Neural cell (in vitro differentiated cells): Measurements from ENCODE around the gene SYNGR4. TPM values are rescaled to one million over a fixed set of nuclear protein-coding genes. Genes with fewer than 3 reads are reported as not detected.

Experiments
- H2AFZ ChIP-seq: fragments of 200-600, 300-800 bp; sonication (generic), shearing (Covaris generic); 2 replicates; pipeline ENCODE4 v1.6.0; 2014; ENCODE audit warnings: low read depth, mild to moderate bottlenecking, antibody characterized with exemption, low read length, moderate library complexity
- H3F3A ChIP-seq: fragments of 200-600 bp; shearing (Covaris generic); 2 replicates; pipeline ENCODE4 v1.6.1; 2016; ENCODE audit warnings: mild to moderate bottlenecking, moderate library complexity, mixed read lengths, antibody characterized with exemption, low read length; ENCODE audit not compliant: insufficient read depth, poor library complexity, severe bottlenecking
- H3K27ac ChIP-seq: fragments of 200-600, 300-800 bp; sonication (generic), shearing (Covaris generic); 2 replicates; pipeline ENCODE4 v1.5.1; 2014; ENCODE audit warnings: mild to moderate bottlenecking, low read length, moderate library complexity
- H3K27me3 ChIP-seq: fragments of 300-800, 200-600 bp; sonication (generic), shearing (Covaris generic); 2 replicates; pipeline ENCODE4 v1.6.0; 2014; ENCODE audit warnings: mild to moderate bottlenecking, low read depth, low read length, moderate library complexity; ENCODE audit not compliant: insufficient read depth
- H3K36me3 ChIP-seq: fragments of 300-800, 200-600 bp; sonication (generic), shearing (Covaris generic); 2 replicates; pipeline ENCODE4 v1.5.1; 2014; ENCODE audit warnings: mild to moderate bottlenecking, antibody characterized with exemption, low read length, moderate library complexity; ENCODE audit not compliant: insufficient read depth
- H3K4me2 ChIP-seq: fragments of 300-800, 200-600 bp; sonication (generic), shearing (Covaris generic); 2 replicates; pipeline ENCODE4 v1.6.0; 2014; ENCODE audit warnings: mild to moderate bottlenecking, low read length
- H3K4me3 ChIP-seq: fragments of 300-800, 200-600 bp; sonication (generic), shearing (Covaris generic); 2 replicates; pipeline ENCODE4 v1.5.1; 2014; ENCODE audit warnings: mild to moderate bottlenecking, low read length, moderate library complexity
- H3K79me2 ChIP-seq: fragments of 200-600 bp; shearing (Covaris generic); replicated peaks from 2 replicates; pipeline ENCODE4 v1.6.0; 2014; ENCODE audit warnings: mild to moderate bottlenecking, low read length, moderate library complexity; ENCODE audit not compliant: insufficient read depth
- H3K9ac ChIP-seq: fragments of 300-800, 200-600 bp; sonication (generic), shearing (Covaris generic); 2 replicates; pipeline ENCODE4 v1.6.1; 2016; ENCODE audit warnings: mild to moderate bottlenecking, low read length, mixed read lengths
- H3K9me2 ChIP-seq: fragments of 200-600 bp; shearing (Covaris generic); 2 replicates; pipeline ENCODE4 v1.6.1; 2016; ENCODE audit warnings: mild to moderate bottlenecking, low read length, mixed read lengths; ENCODE audit not compliant: insufficient read depth
- H3K9me3 ChIP-seq: fragments of 200-600, 300-800 bp; sonication (generic), shearing (Covaris generic); 2 replicates; pipeline ENCODE4 v1.6.1; 2016; ENCODE audit warnings: mild to moderate bottlenecking, mixed run types, low read length, moderate library complexity, mixed read lengths
- H4K20me1 ChIP-seq: fragments of 200-600 bp; shearing (Covaris generic); 2 replicates; pipeline ENCODE4 v1.6.1; 2016; ENCODE audit warnings: mild to moderate bottlenecking, mixed run types; ENCODE audit not compliant: insufficient read depth
- EP300 ChIP-seq: fragments of 450-650 bp; conservative IDR thresholded peaks from 2 replicates; pipeline ENCODE4 v1.6.1; 2014; ENCODE audit warnings: antibody characterized with exemption, mild to moderate bottlenecking, moderate library complexity; ENCODE audit not compliant: poor library complexity, severe bottlenecking
- EZH2 ChIP-seq: fragments of 200-600, 300-800 bp; shearing (Covaris generic), sonication (generic); IDR thresholded peaks from 2 replicates; pipeline ENCODE4 v1.6.1; 2014; ENCODE audit warnings: antibody characterized with exemption, low read length, borderline replicate concordance, mild to moderate bottlenecking; ENCODE audit not compliant: insufficient read depth, poor library complexity, severe bottlenecking
- MXI1 ChIP-seq: fragments of 450-650 bp; conservative IDR thresholded peaks from 2 replicates; pipeline ENCODE4 v1.6.1; 2014; ENCODE audit warnings: antibody characterized with exemption, mild to moderate bottlenecking; ENCODE audit not compliant: poor library complexity, severe bottlenecking
- POLR2AphosphoS5 ChIP-seq: IDR thresholded peaks from 2 replicates; pipeline ENCODE4 v1.6.1; 2012
- RAD21 ChIP-seq: fragments of 450-650 bp; conservative IDR thresholded peaks from 2 replicates; pipeline ENCODE4 v1.6.1; 2014; ENCODE audit warnings: antibody characterized with exemption, mild to moderate bottlenecking, moderate library complexity
- SMC3 ChIP-seq: fragments of 450-650 bp; conservative IDR thresholded peaks from 2 replicates; pipeline ENCODE4 v1.6.1; 2014; ENCODE audit warnings: antibody characterized with exemption, mild to moderate bottlenecking, moderate library complexity; ENCODE audit not compliant: poor library complexity
- TAF1 ChIP-seq: IDR thresholded peaks from 2 replicates; pipeline ENCODE4 v1.6.1; 2012; ENCODE audit warnings: low read depth
- polyA plus RNA-seq: library from polyadenylated mRNA; depleted of rRNA; stranded (reverse); fragments of >200 nt; gene quantifications from 2 replicates; pipeline ENCODE4 v1.2.3, GENCODE V29; 2014
- TF ChIP-seq, protein P1 (sequence below): fragments of 450-650 bp; IDR thresholded peaks from 2 replicates; pipeline ENCODE4 v1.5.1; 2014; ENCODE audit warnings: antibody characterized with exemption, mild to moderate bottlenecking, moderate library complexity; ENCODE audit not compliant: poor library complexity, severe bottlenecking
- TF ChIP-seq, protein P2 (sequence below): IDR thresholded peaks from 2 replicates; pipeline ENCODE4 v1.6.1; 2012; ENCODE audit warnings: borderline replicate concordance

The SYNGR4 gene
- polyA plus RNA-seq, 1 donor from 2014 or later: not detected

DNA sequence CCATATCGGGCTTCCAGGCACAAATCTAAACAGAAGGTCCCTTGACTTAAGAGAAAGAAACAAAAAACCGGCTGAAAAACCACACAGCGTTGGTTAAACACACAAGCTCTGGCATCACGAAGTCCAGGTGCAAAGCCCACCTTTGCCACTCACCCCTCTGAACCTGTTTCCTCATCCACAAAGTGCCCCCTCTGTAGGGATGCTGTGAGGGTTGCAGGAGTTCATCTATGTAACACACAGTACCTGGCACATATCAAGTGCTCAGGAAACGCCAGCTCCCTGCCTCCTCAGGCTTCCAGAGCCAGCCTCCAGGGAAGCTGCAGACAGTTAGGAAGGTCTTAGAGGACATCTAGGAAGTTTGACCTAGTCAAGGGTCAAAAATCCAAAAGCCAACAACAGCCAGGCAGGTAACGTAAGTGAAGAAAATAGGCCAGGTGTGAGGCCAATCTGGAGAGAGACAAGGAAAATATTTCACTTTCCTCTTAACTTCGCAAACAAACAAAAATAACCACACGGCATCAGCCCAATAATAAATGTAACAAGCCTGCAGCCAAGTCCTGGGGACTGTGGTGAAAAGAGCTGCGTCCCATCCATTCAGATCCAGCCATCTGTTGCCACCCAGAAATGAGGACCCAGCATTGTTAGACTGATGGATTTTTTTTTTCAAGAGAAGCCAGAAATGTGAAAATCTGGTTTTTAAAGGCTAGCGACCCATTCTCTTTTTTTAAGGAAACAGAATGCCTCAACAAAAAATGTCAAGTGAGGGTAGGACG, 17.2 kb downstream of the SYNGR4 start (continued):
- TF ChIP-seq MXI1: no peak
- TF ChIP-seq, protein P1, sequence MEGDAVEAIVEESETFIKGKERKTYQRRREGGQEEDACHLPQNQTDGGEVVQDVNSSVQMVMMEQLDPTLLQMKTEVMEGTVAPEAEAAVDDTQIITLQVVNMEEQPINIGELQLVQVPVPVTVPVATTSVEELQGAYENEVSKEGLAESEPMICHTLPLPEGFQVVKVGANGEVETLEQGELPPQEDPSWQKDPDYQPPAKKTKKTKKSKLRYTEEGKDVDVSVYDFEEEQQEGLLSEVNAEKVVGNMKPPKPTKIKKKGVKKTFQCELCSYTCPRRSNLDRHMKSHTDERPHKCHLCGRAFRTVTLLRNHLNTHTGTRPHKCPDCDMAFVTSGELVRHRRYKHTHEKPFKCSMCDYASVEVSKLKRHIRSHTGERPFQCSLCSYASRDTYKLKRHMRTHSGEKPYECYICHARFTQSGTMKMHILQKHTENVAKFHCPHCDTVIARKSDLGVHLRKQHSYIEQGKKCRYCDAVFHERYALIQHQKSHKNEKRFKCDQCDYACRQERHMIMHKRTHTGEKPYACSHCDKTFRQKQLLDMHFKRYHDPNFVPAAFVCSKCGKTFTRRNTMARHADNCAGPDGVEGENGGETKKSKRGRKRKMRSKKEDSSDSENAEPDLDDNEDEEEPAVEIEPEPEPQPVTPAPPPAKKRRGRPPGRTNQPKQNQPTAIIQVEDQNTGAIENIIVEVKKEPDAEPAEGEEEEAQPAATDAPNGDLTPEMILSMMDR: no peak

DNA sequence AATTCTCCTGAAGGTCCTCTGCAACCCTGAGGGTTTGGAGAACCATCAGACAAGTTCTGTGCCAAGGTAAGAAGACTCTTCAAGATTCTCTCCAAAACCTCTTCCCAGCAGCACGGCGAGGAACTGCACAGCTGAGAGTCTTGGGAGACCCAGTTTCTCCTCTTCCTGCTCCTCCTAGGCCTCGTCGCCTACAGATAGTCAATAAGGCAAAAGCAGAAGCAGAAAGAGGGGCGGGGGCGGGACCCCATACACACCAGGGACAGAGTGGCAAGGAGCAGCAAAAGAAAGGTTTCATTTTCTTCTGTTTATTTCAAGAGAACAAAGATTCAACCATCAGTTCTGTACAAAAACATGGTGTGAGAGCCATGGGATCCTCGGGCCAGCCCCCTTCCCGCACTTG, 18.1 kb downstream of the SYNGR4 start:
- Histone ChIP-seq H4K20me1 (no peaks in the 10 kb centered on the region), H3F3A (no peaks in the 10 kb centered on the region), H3K9me3 (no peaks in the 10 kb centered on the region), H3K9ac (no peak overlapping the region), H3K27me3 (no peaks in the 10 kb centered on the region), H3K36me3 (peaks cover 6% of the 10 kb centered on the region), H3K4me3 (no peak overlapping the region), H3K4me2 (no peak overlapping the region), H3K27ac (no peak overlapping the region), H3K9me2 (no peaks in the 10 kb centered on the region), H3K79me2 (no peaks in the 10 kb centered on the region), H2AFZ (no peak overlapping the region)
- TF ChIP-seq EZH2 (no peak), SMC3 (no peak), EP300 (no peak), POLR2AphosphoS5 (no peak), RAD21 (no peak), TAF1 (no peak), MXI1 (no peak)
- TF ChIP-seq, protein P2, sequence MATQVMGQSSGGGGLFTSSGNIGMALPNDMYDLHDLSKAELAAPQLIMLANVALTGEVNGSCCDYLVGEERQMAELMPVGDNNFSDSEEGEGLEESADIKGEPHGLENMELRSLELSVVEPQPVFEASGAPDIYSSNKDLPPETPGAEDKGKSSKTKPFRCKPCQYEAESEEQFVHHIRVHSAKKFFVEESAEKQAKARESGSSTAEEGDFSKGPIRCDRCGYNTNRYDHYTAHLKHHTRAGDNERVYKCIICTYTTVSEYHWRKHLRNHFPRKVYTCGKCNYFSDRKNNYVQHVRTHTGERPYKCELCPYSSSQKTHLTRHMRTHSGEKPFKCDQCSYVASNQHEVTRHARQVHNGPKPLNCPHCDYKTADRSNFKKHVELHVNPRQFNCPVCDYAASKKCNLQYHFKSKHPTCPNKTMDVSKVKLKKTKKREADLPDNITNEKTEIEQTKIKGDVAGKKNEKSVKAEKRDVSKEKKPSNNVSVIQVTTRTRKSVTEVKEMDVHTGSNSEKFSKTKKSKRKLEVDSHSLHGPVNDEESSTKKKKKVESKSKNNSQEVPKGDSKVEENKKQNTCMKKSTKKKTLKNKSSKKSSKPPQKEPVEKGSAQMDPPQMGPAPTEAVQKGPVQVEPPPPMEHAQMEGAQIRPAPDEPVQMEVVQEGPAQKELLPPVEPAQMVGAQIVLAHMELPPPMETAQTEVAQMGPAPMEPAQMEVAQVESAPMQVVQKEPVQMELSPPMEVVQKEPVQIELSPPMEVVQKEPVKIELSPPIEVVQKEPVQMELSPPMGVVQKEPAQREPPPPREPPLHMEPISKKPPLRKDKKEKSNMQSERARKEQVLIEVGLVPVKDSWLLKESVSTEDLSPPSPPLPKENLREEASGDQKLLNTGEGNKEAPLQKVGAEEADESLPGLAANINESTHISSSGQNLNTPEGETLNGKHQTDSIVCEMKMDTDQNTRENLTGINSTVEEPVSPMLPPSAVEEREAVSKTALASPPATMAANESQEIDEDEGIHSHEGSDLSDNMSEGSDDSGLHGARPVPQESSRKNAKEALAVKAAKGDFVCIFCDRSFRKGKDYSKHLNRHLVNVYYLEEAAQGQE: no peak
- TF ChIP-seq, protein P1: no peak
